OCI-LY1 (cell line): ENCODE measurements around the gene IPO4.

Experiments used
- H2AFZ ChIP-seq: fragments of 200-600 bp; sonication (generic), shearing (Covaris generic); 2 replicates; pipeline ENCODE4 v1.6.0; 2014; ENCODE audit warnings: antibody characterized with exemption, mild to moderate bottlenecking, low read length
- H3F3A ChIP-seq: fragments of 200-600 bp; sonication (generic), shearing (Covaris generic); 2 replicates; pipeline ENCODE4 v1.6.0; 2014; ENCODE audit warnings: mild to moderate bottlenecking, antibody characterized with exemption, low read length, moderate library complexity; ENCODE audit not compliant: insufficient read depth
- H3K27ac ChIP-seq: fragments of 200-600 bp; sonication (generic); 2 replicates; pipeline ENCODE4 v1.5.1; 2014; ENCODE audit warnings: low read length, mixed run types, mild to moderate bottlenecking, low read depth; ENCODE audit not compliant: poor library complexity, severe bottlenecking
- H3K27me3 ChIP-seq: fragments of 200-600 bp; sonication (generic); 2 replicates; pipeline ENCODE4 v1.6.0; 2014; ENCODE audit warnings: antibody characterized with exemption, mild to moderate bottlenecking, low read length, moderate library complexity; ENCODE audit not compliant: insufficient read depth
- H3K36me3 ChIP-seq: fragments of 200-600 bp; sonication (generic); 2 replicates; pipeline ENCODE4 v1.6.1; 2014; ENCODE audit warnings: mild to moderate bottlenecking, antibody characterized with exemption, low read length, moderate library complexity, mixed read lengths; ENCODE audit not compliant: insufficient read depth
- H3K4me1 ChIP-seq: fragments of 200-600 bp; sonication (generic); 2 replicates; pipeline ENCODE4 v1.5.1; 2014; ENCODE audit warnings: mild to moderate bottlenecking, low read length, moderate library complexity; ENCODE audit not compliant: insufficient read depth, severe bottlenecking
- H3K4me2 ChIP-seq: fragments of 200-600 bp; sonication (generic), shearing (Covaris generic); 2 replicates; pipeline ENCODE4 v1.6.1; 2014; ENCODE audit warnings: low read length
- H3K4me3 ChIP-seq: fragments of 200-600 bp; sonication (generic); 2 replicates; pipeline ENCODE4 v1.5.1; 2014; ENCODE audit warnings: low read length, low read depth, mild to moderate bottlenecking, mixed read lengths; ENCODE audit not compliant: poor library complexity, severe bottlenecking
- H3K79me2 ChIP-seq: fragments of 200-600 bp; shearing (Covaris generic); 2 replicates; pipeline ENCODE4 v1.6.1; 2016; ENCODE audit warnings: mixed run types, low read length, mixed read lengths; ENCODE audit not compliant: insufficient read depth
- H3K9ac ChIP-seq: fragments of 200-600 bp; sonication (generic), shearing (Covaris generic); 2 replicates; pipeline ENCODE4 v1.6.1; 2014; ENCODE audit warnings: mild to moderate bottlenecking, low read length, mixed read lengths
- H3K9me2 ChIP-seq: fragments of 200-600 bp; sonication (generic), shearing (Covaris generic); 2 replicates; pipeline ENCODE4 v1.6.1; 2014; ENCODE audit warnings: low read depth, mild to moderate bottlenecking, low read length, mixed read lengths
- H3K9me3 ChIP-seq: fragments of 200-600 bp; shearing (Covaris generic); 2 replicates; pipeline ENCODE4 v1.6.1; 2014; ENCODE audit warnings: low read length, mixed read lengths
- H4K20me1 ChIP-seq: fragments of 200-600 bp; sonication (generic), shearing (Covaris generic); 2 replicates; pipeline ENCODE4 v1.6.0; 2016; ENCODE audit warnings: mild to moderate bottlenecking, low read length; ENCODE audit not compliant: insufficient read depth
- EZH2 ChIP-seq: fragments of 200-600 bp; sonication (generic), shearing (Covaris generic); IDR thresholded peaks from 2 replicates; pipeline ENCODE4 v1.8.0; 2017; ENCODE audit warnings: borderline replicate concordance, mixed run types, mild to moderate bottlenecking, antibody characterized with exemption, low read length, moderate library complexity, mixed read lengths
- TF ChIP-seq, protein P1 (sequence below): fragments of 200-600 bp; sonication (generic), shearing (Covaris generic); IDR thresholded peaks from 2 replicates; pipeline ENCODE4 v1.5.1; 2017; ENCODE audit warnings: mild to moderate bottlenecking, antibody characterized with exemption, low read length, moderate library complexity, mixed read lengths

The IPO4 gene

DNA sequence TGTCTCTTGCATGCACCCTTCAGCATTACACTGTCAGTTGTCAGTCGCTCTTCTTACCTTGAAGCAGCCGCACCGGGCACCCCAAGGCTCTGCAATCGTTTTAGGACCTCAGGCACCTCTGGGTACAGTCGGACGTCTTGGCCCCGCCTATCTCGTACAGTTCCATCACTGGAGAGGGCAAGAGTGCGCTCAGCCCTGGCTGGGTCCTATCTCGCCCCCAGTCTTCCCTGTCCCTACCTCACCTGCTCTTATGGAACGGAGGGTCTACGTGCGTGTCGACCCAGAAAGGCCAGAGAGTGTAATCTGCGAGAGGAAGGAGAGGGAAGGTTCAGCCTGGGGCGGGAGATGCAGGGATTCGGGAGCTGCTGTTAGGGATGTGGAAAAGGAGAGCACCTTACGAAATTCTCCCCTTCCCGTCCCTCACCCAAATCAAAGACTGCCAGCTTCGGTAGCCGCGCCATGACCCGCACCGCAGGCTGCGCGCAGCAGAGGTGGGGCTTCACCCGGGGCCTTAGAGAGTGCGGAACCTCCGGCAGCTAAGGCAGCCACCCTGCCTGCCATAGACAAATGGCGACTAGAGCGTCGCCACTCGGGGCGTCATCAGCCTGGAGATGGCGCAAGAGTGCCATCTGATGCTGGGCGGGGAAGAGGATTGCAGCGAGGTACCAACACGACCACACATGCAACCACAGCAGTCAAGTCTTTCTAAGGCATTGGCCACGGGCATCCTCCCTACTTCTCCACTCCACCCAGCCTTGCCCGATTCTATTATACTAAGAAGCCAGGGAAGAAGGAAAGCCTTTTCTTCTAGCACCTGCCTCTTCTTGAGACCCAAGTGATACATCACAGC lies 27.1 kb upstream of the IPO4 start, which contains the start of gene MDP1:
MDP1 (minus strand) TSS at position 572 of the 850 bp plus-strand sequence; CDS start at position 461, 111 bp downstream.
- peak within 1 kb of the TSS; percentile 73 for H3K4me3 ChIP-seq
- H3K36me3 ChIP-seq: peaks cover 18% of the 10 kb centered on the region
- peak within 1 kb of the TSS; percentile 71 for H3K4me2 ChIP-seq
- no peaks in the 10 kb centered on the region for H3K9me3 ChIP-seq
- H3F3A ChIP-seq: peaks cover 9% of the 10 kb centered on the region
- H3K27ac ChIP-seq: peak within 1 kb of the TSS; percentile 86
- peaks cover 1% of the 10 kb centered on the region; the same call in 1 of the 2 replicates for H3K79me2 ChIP-seq
- TF ChIP-seq, protein P1, sequence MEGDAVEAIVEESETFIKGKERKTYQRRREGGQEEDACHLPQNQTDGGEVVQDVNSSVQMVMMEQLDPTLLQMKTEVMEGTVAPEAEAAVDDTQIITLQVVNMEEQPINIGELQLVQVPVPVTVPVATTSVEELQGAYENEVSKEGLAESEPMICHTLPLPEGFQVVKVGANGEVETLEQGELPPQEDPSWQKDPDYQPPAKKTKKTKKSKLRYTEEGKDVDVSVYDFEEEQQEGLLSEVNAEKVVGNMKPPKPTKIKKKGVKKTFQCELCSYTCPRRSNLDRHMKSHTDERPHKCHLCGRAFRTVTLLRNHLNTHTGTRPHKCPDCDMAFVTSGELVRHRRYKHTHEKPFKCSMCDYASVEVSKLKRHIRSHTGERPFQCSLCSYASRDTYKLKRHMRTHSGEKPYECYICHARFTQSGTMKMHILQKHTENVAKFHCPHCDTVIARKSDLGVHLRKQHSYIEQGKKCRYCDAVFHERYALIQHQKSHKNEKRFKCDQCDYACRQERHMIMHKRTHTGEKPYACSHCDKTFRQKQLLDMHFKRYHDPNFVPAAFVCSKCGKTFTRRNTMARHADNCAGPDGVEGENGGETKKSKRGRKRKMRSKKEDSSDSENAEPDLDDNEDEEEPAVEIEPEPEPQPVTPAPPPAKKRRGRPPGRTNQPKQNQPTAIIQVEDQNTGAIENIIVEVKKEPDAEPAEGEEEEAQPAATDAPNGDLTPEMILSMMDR: peak; percentile 89
- TF ChIP-seq EZH2: no peak
- H3K9me2 ChIP-seq: no peaks in the 10 kb centered on the region
- no peaks in the 10 kb centered on the region for H4K20me1 ChIP-seq
- no peak within 1 kb of the TSS for H2AFZ ChIP-seq
- no peaks in the 10 kb centered on the region for H3K27me3 ChIP-seq
- H3K9ac ChIP-seq: peak within 1 kb of the TSS; percentile 81
- H3K4me1 ChIP-seq: peaks cover 32% of the 10 kb centered on the region

DNA sequence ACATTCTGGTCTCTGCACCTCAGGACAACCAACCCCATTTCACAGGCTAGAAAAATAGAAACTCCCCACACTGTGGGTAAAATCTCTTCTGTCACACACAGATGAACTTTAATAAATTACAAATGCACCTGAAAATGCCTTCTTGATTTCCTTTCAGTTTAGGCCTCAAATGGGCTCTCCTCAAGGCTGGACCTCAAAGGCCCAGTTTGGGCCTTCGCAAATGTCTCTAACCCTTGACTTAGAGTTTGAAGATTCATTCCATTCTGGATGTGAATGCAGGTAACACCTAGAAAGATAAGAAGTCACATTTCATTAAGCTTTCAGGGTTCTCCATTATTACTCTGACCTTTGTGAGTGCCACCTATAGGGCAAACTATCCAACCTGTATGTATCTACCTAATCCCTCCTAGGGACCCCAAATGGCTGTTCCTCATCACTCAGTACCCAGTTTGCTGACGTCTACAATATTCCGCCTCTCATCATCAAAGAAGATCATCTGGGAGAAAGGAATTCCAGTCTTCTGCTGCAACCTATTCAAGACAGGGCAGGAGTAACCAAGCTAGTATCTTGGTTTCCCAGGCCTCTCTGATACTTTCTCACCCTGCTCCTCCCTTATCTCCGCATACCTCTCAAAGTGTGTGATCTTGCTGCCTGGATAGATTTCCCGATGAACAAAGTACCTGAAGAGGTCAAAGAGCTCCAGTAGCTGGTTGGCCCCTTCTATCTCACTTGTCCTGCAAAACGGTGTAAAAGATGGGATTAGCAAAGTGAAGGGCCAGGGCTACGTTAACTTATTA lies 25.4 kb upstream of the IPO4 start:
- Histone ChIP-seq H3K9me2 (no peaks in the 10 kb centered on the region), H3K27me3 (no peaks in the 10 kb centered on the region), H3K4me1 (peaks cover 32% of the 10 kb centered on the region), H3K27ac (peak overlapping the region; percentile 86), H3K4me3 (peak overlapping the region; percentile 74), H3K79me2 (no peaks in the 10 kb centered on the region; the same call in 1 of the 2 replicates), H4K20me1 (no peaks in the 10 kb centered on the region), H3K36me3 (peaks cover 34% of the 10 kb centered on the region), H3K4me2 (peak overlapping the region; percentile 51), H2AFZ (no peak overlapping the region), H3F3A (peaks cover 9% of the 10 kb centered on the region), H3K9ac (peak overlapping the region; percentile 73), H3K9me3 (no peaks in the 10 kb centered on the region)
- TF ChIP-seq, protein P1: peak; percentile 46; the same call in 1 of the 2 replicates
- TF ChIP-seq EZH2: no peak

DNA sequence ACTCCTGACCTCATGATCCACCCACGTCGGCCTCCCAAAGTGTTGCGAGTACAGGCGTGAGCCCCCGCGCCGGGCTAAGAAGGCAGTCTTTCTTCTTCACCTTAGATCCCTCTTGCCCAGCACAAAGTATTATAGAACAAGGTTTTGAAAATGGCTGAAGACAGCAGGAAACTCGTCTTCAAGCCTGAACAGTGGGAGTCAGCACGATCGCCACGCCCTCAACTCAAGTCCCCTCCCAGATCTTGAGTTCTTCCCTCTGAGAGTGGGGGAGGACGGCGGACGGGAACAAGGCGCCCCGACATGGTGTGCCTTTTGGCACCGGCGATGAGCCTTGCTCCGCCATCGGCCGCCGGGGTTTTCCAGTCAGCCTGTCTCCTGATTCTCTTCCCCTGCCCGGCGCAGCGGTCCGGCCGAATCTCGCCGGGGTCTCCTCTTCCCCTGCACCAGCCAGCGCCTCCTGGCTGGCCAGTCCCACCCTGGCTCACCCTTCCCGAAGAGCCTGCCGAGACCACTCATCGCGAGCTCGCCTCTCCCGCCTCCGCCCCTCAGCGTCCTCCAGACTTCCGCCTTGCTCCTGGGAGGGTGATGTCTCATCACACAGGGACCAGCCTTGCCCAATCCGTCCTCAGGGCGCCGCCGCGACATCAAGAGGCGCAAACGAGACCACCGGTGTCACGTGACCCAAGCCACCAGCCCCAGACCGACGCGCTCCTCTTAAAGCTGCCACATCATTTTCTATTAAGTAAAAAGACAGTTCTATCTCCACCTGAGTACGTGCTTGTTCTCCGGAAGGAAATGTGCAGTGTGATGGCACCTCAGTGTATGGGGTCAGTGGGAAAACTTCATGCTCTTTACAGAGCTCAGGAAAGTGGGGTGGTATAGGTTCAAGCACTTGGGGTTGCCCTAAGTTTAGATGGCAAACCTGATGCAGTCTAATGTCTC lies 24.6 kb upstream of the IPO4 start, which contains the start of gene CHMP4A:
CHMP4A (minus strand) TSS at position 565 of the 942 bp plus-strand sequence; CDS start at position 516, 49 bp downstream.
- H3F3A ChIP-seq: peaks cover 9% of the 10 kb centered on the region
- H3K27me3 ChIP-seq: no peaks in the 10 kb centered on the region
- no peaks in the 10 kb centered on the region for H3K9me2 ChIP-seq
- H3K9me3 ChIP-seq: no peaks in the 10 kb centered on the region
- H3K79me2 ChIP-seq: no peaks in the 10 kb centered on the region; the same call in 1 of the 2 replicates
- TF ChIP-seq EZH2: no peak
- TF ChIP-seq, protein P1: no peak
- peak within 1 kb of the TSS; percentile 86 for H3K27ac ChIP-seq
- peak within 1 kb of the TSS; percentile 73 for H3K9ac ChIP-seq
- no peaks in the 10 kb centered on the region for H4K20me1 ChIP-seq
- H3K4me3 ChIP-seq: peak within 1 kb of the TSS; percentile 74
- H2AFZ ChIP-seq: no peak within 1 kb of the TSS
- H3K4me2 ChIP-seq: peak within 1 kb of the TSS; percentile 51
- H3K36me3 ChIP-seq: peaks cover 43% of the 10 kb centered on the region
- H3K4me1 ChIP-seq: peaks cover 32% of the 10 kb centered on the region
